A549 (cell line): ENCODE measurements around the gene SHLD1. TPM values are rescaled to one million over a fixed set of nuclear protein-coding genes. Genes with fewer than 3 reads are reported as not detected.

Experiments used
- ATAC-seq, 2 experiments: fragments of 200-7000 bp in 1 of 2; fragments of >200 bp in 1 of 2; cut with Nextera tagmentation in 1 of 2; cut with Tn5 transposase in 1 of 2; 3 replicates each; pipeline versions ENCODE4 v1.8.0 to v1.9.1; 2018 to 2020; ENCODE audit warnings: mild to moderate bottlenecking in 1 of 2, moderate library complexity in 1 of 2
- CTCF ChIA-PET: fragments of 300-600 bp; sonication (Branson Sonifier 250); formaldehyde crosslinking; extraction: SDS; loops from one replicate; lab custom pipeline; 2021; ENCODE audit warnings: antibody characterized with exemption, inconsistent platforms; lab: Yijun Ruan, JAX
- POLR2A ChIA-PET: fragments of 350-600 bp; formaldehyde crosslinking; extraction: SDS; loops from one replicate; lab custom pipeline; 2021; ENCODE audit warnings: antibody characterized with exemption, inconsistent platforms; lab: Yijun Ruan, JAX
- DNase-seq, 2 experiments: peaks; one replicate each; pipeline versions ENCODE4 v3.0.0 to v3.0.0-alpha.2; 2011 to 2016; ENCODE audit warnings: low read depth in 1 of 2, low spot score in 1 of 2
- FAIRE-seq: peaks from 2 replicates; lab custom pipeline; 2011; peaks lifted over from hg19 to GRCh38; lab: Jason Lieb, UNC
- H3K27ac ChIP-seq, 2 experiments: fragments of >200 bp; sonication (Bioruptor Twin); formaldehyde crosslinking; 3 replicates each; pipeline ENCODE4 v1.5.1; 2016 to 2017
- H3K4me1 ChIP-seq: fragments of >200 bp; sonication (Bioruptor Twin); formaldehyde crosslinking; 3 replicates; pipeline ENCODE4 v1.6.1; 2016
- H3K4me2 ChIP-seq: fragments of >200 bp; sonication (Bioruptor Twin); formaldehyde crosslinking; 3 replicates; pipeline ENCODE4 v1.6.1; 2016
- H3K4me3 ChIP-seq: fragments of >200 bp; sonication (Bioruptor Twin); formaldehyde crosslinking; 3 replicates; pipeline ENCODE4 v1.5.1; 2016
- H3K9me3 ChIP-seq: fragments of >200 bp; sonication (Bioruptor Twin); formaldehyde crosslinking; 3 replicates; pipeline ENCODE4 v1.6.1; 2016
- BHLHE40 ChIP-seq: IDR thresholded peaks from 2 replicates; pipeline ENCODE4 v1.6.1; 2012; ENCODE audit warnings: low read depth, low read length, inconsistent platforms
- CHD4 ChIP-seq: fragments of 200-600 bp; sonication (generic); IDR thresholded peaks from 2 replicates; pipeline ENCODE4 v1.6.1; 2016; ENCODE audit warnings: antibody characterized with exemption, mild to moderate bottlenecking, borderline replicate concordance
- EHMT2 ChIP-seq: fragments of 200-600 bp; sonication (generic); IDR thresholded peaks from 2 replicates; pipeline ENCODE4 v1.6.1; 2016; ENCODE audit warnings: antibody characterized with exemption, low read depth, mild to moderate bottlenecking, moderate library complexity
- EP300 ChIP-seq, 2 experiments: fragments of >200 bp; sonication (Bioruptor Twin); formaldehyde crosslinking; IDR thresholded peaks; 2 replicates in 1 of 2; 3 replicates in 1 of 2; pipeline ENCODE4 v1.6.1; 2016 to 2017
- ESRRA ChIP-seq: fragments of 150-350 bp; IDR thresholded peaks from 2 replicates; pipeline ENCODE4 v1.6.1; 2014; ENCODE audit warnings: mild to moderate bottlenecking, low read length, borderline replicate concordance
- FOSB ChIP-seq: fragments of 250-450 bp; sonication (Bioruptor Pico); IDR thresholded peaks from 2 replicates; pipeline ENCODE4 v1.5.0; 2020; ENCODE audit warnings: mild to moderate bottlenecking, moderate library complexity
- HDAC2 ChIP-seq: fragments of 200-600 bp; sonication (generic); IDR thresholded peaks from 2 replicates; pipeline ENCODE4 v1.6.1; 2016
- HEYL ChIP-seq: fragments of 250-450 bp; sonication (Bioruptor Pico); IDR thresholded peaks from 2 replicates; pipeline ENCODE4 v1.8.0; 2021; ENCODE audit warnings: mild to moderate bottlenecking, moderate library complexity
- HMGXB4 ChIP-seq: fragments of 250-450 bp; sonication (Bioruptor Pico); IDR thresholded peaks from 2 replicates; pipeline ENCODE4 v1.5.0; 2021; ENCODE audit warnings: mild to moderate bottlenecking, moderate library complexity, borderline replicate concordance
- HOXB5 ChIP-seq: fragments of 250-450 bp; sonication (Bioruptor Pico); IDR thresholded peaks from 2 replicates; pipeline ENCODE4 v1.5.0; 2020; ENCODE audit warnings: mild to moderate bottlenecking, moderate library complexity
- KDM5A ChIP-seq: fragments of 200-600 bp; sonication (generic); IDR thresholded peaks from 2 replicates; pipeline ENCODE4 v1.6.1; 2016; ENCODE audit warnings: antibody characterized with exemption, mild to moderate bottlenecking
- NPAS2 ChIP-seq: fragments of 250-450 bp; sonication (Bioruptor Pico); IDR thresholded peaks from 2 replicates; pipeline ENCODE4 v1.8.0; 2022; ENCODE audit warnings: mild to moderate bottlenecking, moderate library complexity, borderline replicate concordance
- POLR2A ChIP-seq: IDR thresholded peaks from 2 replicates; pipeline ENCODE4 v1.6.1; 2012; ENCODE audit warnings: mild to moderate bottlenecking, low read length
- RAD21 ChIP-seq, 2 experiments: fragments of >200 bp in 1 of 2; sonication (Bioruptor Twin) in 1 of 2; formaldehyde crosslinking in 1 of 2; IDR thresholded peaks in 1 of 2; conservative IDR thresholded peaks in 1 of 2; 2 replicates in 1 of 2; 3 replicates in 1 of 2; pipeline ENCODE4 v1.6.1; 2012 to 2018; ENCODE audit warnings: inconsistent platforms in 1 of 2
- RARB ChIP-seq: fragments of 250-450 bp; sonication (Bioruptor Pico); IDR thresholded peaks from 2 replicates; pipeline ENCODE4 v1.8.0; 2021; ENCODE audit warnings: mild to moderate bottlenecking, moderate library complexity
- RCOR1 ChIP-seq: fragments of 150-350 bp; IDR thresholded peaks from 2 replicates; pipeline ENCODE4 v1.6.1; 2014; ENCODE audit warnings: antibody characterized with exemption, low read length, low read depth
- RFX5 ChIP-seq: fragments of 450-650 bp; IDR thresholded peaks from 2 replicates; pipeline ENCODE4 v1.7.1; 2014; ENCODE audit warnings: antibody characterized with exemption, mild to moderate bottlenecking, moderate library complexity
- SMC3 ChIP-seq: fragments of >200 bp; sonication (Bioruptor Twin); formaldehyde crosslinking; IDR thresholded peaks from 3 replicates; pipeline ENCODE4 v1.6.1; 2018; ENCODE audit warnings: inconsistent platforms
- TP53 ChIP-seq: fragments of 250-450 bp; sonication (Bioruptor Pico); IDR thresholded peaks from 2 replicates; pipeline ENCODE4 v1.5.0; 2021; ENCODE audit warnings: mild to moderate bottlenecking, moderate library complexity
- USF2 ChIP-seq: fragments of 450-650 bp; IDR thresholded peaks from 2 replicates; pipeline ENCODE4 v1.6.1; 2014; ENCODE audit warnings: antibody characterized with exemption
- ZSCAN20 ChIP-seq: fragments of 250-450 bp; sonication (Bioruptor Pico); IDR thresholded peaks from 2 replicates; pipeline ENCODE4 v1.8.0; 2022; ENCODE audit warnings: mild to moderate bottlenecking, moderate library complexity
- WGBS: methylation state at CpG from one replicate; pipeline ENCODE4 v1.1.6; 2017; ENCODE audit errors: missing lambda C conversion rate; 5-methylcytosine and 5-hydroxymethylcytosine counted together
- polyA plus RNA-seq, 4 experiments: library from polyadenylated mRNA; depleted of rRNA in 3 of 4; stranded (reverse); fragments of >200 nt; fragmentation: RNase III in 1 of 4; extraction: RNeasy Plus Mini Kit Qiagen cat#74134 plus additional on column Dnase treatment in 1 of 4; gene quantifications; 2 replicates in 3 of 4; 3 replicates in 1 of 4; pipeline ENCODE4 v1.2.3, GENCODE V29; 2011 to 2017
- TF ChIP-seq, protein P1 (sequence below): IDR thresholded peaks from 2 replicates; pipeline ENCODE4 v1.6.1; 2012
- TF ChIP-seq, protein P2 (sequence below): IDR thresholded peaks from 2 replicates; pipeline ENCODE4 v1.6.1; 2012

Gene SHLD1
- polyA plus RNA-seq, 2 of the 4 experiments (the other 2 are of a cell fraction) = 6.5 to 18.4 TPM

GRCh38 chr20:5806457-5807263, 56.5 kb downstream of the SHLD1 start:
- Histone ChIP-seq H3K4me3 (no peak overlapping the region), H3K27ac (peak overlapping the region in 1 of 2 experiments; percentile 74; a peak in 4 of 6 replicates), H3K9me3 (no peaks in the 10 kb centered on the region), H3K4me2 (peak overlapping the region; percentile 21; the same call in 2 of the 3 replicates), H3K4me1 (peaks cover 35% of the 10 kb centered on the region)
- WGBS = 82% methylated on average over 7 of the region's 7 CpGs
- POLR2A ChIA-PET = no interaction called here
- ATAC-seq (peak in 1 of 2 experiments; percentile 64; a peak in 3 of 6 replicates), DNase-seq (peak in 1 of 2 experiments; percentile 34), FAIRE-seq (peak; percentile 89)
- CTCF ChIA-PET = interaction anchor here (0.9 to 5.1 kb wide), 6 partner anchors 11 to 277 kb away, joined by 3 to 17 read pairs (median 6); no protein-coding TSS in a partner anchor
- no peak for TF ChIP-seq BHLHE40
- no peak for TF ChIP-seq RFX5
- TF ChIP-seq USF2 = no peak
- no peak for TF ChIP-seq EHMT2
- no peak for TF ChIP-seq TP53 (CRISPR knock-in tag)
- TF ChIP-seq RAD21 (conservative IDR thresholded peaks at IDR 0.05 in 1 of 2, IDR thresholded peaks at IDR 0.05 in 1 of 2) = peak; percentile 41 to 51; a peak in 4 of 5 replicates
- TF ChIP-seq EP300 (IDR thresholded peaks at IDR 0.05) = no peak
- TF ChIP-seq, protein P1, sequence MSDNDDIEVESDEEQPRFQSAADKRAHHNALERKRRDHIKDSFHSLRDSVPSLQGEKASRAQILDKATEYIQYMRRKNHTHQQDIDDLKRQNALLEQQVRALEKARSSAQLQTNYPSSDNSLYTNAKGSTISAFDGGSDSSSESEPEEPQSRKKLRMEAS = no peak
- TF ChIP-seq SMC3 = peak; percentile 18; the same call in 1 of the 3 replicates

GRCh38 chr20:5807431-5807830, 57.2 kb downstream of the SHLD1 start:
- ChIA-PET POLR2A (no interaction called here), CTCF (interaction anchor here (1.7 to 5.1 kb wide), 4 partner anchors 10 to 278 kb away, joined by 4 to 17 read pairs (median 8); no protein-coding TSS in a partner anchor)
- ATAC-seq (no peak), DNase-seq (no peak), FAIRE-seq (no peak)
- H3K4me3 ChIP-seq = no peak overlapping the region
- H3K4me2 ChIP-seq = peak overlapping the region; percentile 21; the same call in 2 of the 3 replicates
- 46% methylated on average over 3 of the region's 3 CpGs for WGBS
- no peak for TF ChIP-seq ZSCAN20 (CRISPR knock-in tag)
- no peak for TF ChIP-seq HOXB5 (CRISPR knock-in tag)
- TF ChIP-seq RCOR1 = no peak
- no peak for TF ChIP-seq HEYL (CRISPR knock-in tag)
- TF ChIP-seq BHLHE40 = no peak
- TF ChIP-seq HDAC2 = no peak
- no peak for TF ChIP-seq RARB (CRISPR knock-in tag)
- TF ChIP-seq NPAS2 = no peak
- TF ChIP-seq, protein P1 = no peak
- TF ChIP-seq SMC3 = no peak
- TF ChIP-seq KDM5A = no peak
- no peak for TF ChIP-seq HMGXB4 (CRISPR knock-in tag)
- TF ChIP-seq, protein P2, sequence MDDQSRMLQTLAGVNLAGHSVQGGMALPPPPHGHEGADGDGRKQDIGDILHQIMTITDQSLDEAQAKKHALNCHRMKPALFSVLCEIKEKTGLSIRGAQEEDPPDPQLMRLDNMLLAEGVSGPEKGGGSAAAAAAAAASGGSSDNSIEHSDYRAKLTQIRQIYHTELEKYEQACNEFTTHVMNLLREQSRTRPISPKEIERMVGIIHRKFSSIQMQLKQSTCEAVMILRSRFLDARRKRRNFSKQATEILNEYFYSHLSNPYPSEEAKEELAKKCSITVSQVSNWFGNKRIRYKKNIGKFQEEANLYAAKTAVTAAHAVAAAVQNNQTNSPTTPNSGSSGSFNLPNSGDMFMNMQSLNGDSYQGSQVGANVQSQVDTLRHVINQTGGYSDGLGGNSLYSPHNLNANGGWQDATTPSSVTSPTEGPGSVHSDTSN = no peak
- TF ChIP-seq POLR2A = no peak
- TF ChIP-seq CHD4 = no peak
- no peak for TF ChIP-seq ESRRA
- TF ChIP-seq FOSB = no peak
- no peaks in the 10 kb centered on the region for H3K9me3 ChIP-seq
- peaks cover 35% of the 10 kb centered on the region for H3K4me1 ChIP-seq
- peak overlapping the region in 1 of 2 experiments; percentile 43; a peak in 3 of 6 replicates for H3K27ac ChIP-seq
